ENCODE data around the gene TSBP1.

TSBP1 gene

DNA sequence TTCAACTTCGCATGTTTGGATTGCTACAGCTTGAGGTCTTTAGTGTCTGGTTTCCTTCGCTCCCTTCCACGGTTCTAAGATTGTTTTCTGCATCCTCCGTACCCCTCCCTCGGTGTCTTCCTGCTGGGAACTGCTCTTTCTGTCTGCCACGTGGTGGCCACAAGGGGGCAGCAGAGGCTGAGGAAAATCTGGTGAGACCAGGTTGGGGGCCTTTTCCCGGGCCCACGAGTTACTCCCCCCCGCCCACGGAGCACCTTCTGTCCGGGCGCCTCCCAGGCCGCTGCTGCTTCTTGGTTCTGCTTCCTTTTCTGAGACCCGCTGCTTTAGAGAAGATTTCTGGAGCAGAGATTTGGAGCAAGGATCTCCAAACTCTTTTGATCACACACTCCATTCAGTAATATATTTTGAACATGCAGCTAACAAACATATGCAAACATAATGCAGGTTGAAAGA lies 126.7 kb downstream of the TSBP1 start:
- TF ChIP-seq, protein P1, sequence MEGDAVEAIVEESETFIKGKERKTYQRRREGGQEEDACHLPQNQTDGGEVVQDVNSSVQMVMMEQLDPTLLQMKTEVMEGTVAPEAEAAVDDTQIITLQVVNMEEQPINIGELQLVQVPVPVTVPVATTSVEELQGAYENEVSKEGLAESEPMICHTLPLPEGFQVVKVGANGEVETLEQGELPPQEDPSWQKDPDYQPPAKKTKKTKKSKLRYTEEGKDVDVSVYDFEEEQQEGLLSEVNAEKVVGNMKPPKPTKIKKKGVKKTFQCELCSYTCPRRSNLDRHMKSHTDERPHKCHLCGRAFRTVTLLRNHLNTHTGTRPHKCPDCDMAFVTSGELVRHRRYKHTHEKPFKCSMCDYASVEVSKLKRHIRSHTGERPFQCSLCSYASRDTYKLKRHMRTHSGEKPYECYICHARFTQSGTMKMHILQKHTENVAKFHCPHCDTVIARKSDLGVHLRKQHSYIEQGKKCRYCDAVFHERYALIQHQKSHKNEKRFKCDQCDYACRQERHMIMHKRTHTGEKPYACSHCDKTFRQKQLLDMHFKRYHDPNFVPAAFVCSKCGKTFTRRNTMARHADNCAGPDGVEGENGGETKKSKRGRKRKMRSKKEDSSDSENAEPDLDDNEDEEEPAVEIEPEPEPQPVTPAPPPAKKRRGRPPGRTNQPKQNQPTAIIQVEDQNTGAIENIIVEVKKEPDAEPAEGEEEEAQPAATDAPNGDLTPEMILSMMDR (conservative IDR thresholded peaks at IDR 0.05): peak; percentile 88
- H3K27ac ChIP-seq: peak overlapping the region; percentile 54; the same call in 1 of the 2 replicates

DNA sequence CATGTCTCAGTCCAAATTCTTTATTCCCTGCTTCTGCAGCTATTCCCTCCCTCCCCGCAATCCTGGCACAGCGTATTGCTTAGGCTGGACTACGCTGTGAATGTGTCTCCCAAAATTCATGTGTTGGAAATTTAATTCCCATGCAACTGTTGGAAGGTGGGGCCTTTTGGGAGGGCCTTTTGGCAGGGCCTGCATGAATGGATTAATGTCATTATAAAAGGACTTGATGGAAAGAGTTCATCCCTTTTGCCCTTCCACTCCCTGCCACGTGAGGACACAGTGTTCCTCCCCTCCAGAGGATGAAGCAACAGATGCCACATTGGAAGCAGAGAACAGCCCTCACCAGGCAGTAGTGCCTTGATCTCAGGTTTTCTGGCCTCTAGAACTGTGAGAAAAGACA lies 127.4 kb downstream of the TSBP1 start:
- peak overlapping the region; percentile 54; the same call in 1 of the 2 replicates for H3K27ac ChIP-seq
- TF ChIP-seq, protein P1 (conservative IDR thresholded peaks at IDR 0.05): no peak
